HS-27A (cell line): ENCODE data around the gene ADRA2A.

Source experiments
- DNase-seq: peaks from one replicate; pipeline ENCODE4 v3.0.0-alpha.2; 2012; ENCODE audit warnings: low read depth, missing footprints

Gene ADRA2A

GRCh38 chr10:111109501-111110242 lies 32.8 kb downstream of the ADRA2A start:
- DNase-seq, result no peak

- no peak for DNase-seq
Measured at GRCh38 chr10:111110771-111111170, 33.9 kb downstream of the ADRA2A start.

GRCh38 chr10:111112333-111112732 lies 35.5 kb downstream of the ADRA2A start:
- DNase-seq, result no peak

GRCh38 chr10:111113238-111113960 lies 36.6 kb downstream of the ADRA2A start:
- DNase-seq, result no peak

GRCh38 chr10:111113961-111114757 lies 37.3 kb downstream of the ADRA2A start:
- no peak for DNase-seq

- no peak for DNase-seq
Measured at GRCh38 chr10:111114758-111115500, 38.1 kb downstream of the ADRA2A start.

- DNase-seq, result no peak
Measured at GRCh38 chr10:111116211-111116610, 39.4 kb downstream of the ADRA2A start.

GRCh38 chr10:111116762-111117445 lies 40.1 kb downstream of the ADRA2A start:
- no peak for DNase-seq

GRCh38 chr10:111117528-111118277 lies 40.9 kb downstream of the ADRA2A start:
- no peak for DNase-seq

- DNase-seq, result no peak
Measured at GRCh38 chr10:111118758-111119157, 41.9 kb downstream of the ADRA2A start.

- no peak for DNase-seq
Measured at GRCh38 chr10:111119637-111120036, 42.8 kb downstream of the ADRA2A start.

GRCh38 chr10:111122127-111122526 lies 45.3 kb downstream of the ADRA2A start:
- DNase-seq, result no peak

GRCh38 chr10:111123883-111124282 lies 47.1 kb downstream of the ADRA2A start:
- DNase-seq, result no peak

- no peak for DNase-seq
Measured at GRCh38 chr10:111125102-111125501, 48.3 kb downstream of the ADRA2A start.

GRCh38 chr10:111126077-111126476 lies 49.2 kb downstream of the ADRA2A start:
- no peak for DNase-seq

GRCh38 chr10:111127081-111127848 lies 50.4 kb downstream of the ADRA2A start:
- no peak for DNase-seq

- DNase-seq, result peak; percentile 64
Measured at GRCh38 chr10:111128331-111129180, 51.7 kb downstream of the ADRA2A start.

- no peak for DNase-seq
Measured at GRCh38 chr10:111129363-111129762, 52.5 kb downstream of the ADRA2A start.

- no peak for DNase-seq
Measured at GRCh38 chr10:111130471-111130870, 53.6 kb downstream of the ADRA2A start.
